ENCODE results near the gene REXO4. TPM values are rescaled to one million over a fixed set of nuclear protein-coding genes. Genes with fewer than 3 reads are reported as not detected.

Gene REXO4
- total and polyA plus RNA-seq, 9 of the 15 experiments (the other 6 are each of a cell fraction or from before 2014, with no cell fraction given) = 3.4 to 72.9 (median 31.1) TPM

DNA sequence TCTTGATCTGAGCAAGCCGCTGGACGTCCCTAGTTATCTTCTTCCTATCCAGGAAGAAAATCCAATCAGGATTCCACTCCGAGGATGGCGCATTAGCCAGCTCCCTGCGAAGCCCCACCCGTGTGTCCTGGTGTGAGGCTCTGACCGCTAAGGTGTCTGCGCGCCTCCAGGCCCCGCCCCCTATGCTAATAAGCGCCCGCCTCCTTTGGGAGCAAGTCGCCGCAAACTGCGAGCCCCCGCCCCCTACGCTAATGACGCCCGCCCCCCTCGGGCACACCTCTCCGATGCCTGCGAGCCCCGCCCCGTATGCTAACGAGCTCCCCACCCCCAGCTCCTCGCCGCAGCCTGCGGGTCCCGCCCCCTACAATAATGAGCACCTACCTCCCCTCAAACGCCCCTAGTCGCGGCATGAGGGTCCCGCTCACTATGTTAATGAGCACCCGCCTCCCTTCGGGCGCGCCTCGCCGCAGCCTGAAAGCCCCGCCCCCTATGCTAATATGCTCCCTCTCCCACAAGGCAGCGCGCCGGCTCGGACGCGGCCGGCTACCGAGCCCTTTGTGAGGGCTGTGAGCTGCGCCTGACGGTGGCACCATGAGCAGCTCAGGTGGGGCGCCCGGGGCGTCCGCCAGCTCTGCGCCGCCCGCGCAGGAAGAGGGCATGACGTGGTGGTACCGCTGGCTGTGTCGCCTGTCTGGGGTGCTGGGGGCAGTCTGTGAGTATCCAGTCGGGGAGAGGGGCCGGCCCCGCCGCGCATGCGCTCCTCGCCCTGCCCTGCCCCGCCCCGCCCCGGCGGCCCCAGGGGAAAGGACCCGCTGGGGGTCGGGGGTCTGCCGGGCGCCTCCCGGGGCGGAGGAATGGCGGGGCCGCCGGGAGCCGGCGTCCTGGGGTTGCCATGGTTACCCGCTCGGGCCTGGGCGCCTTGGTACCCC is 41.9 kb upstream of the REXO4 start, which contains the start of gene CACFD1 (continued):
- TF ChIP-seq, protein P1, sequence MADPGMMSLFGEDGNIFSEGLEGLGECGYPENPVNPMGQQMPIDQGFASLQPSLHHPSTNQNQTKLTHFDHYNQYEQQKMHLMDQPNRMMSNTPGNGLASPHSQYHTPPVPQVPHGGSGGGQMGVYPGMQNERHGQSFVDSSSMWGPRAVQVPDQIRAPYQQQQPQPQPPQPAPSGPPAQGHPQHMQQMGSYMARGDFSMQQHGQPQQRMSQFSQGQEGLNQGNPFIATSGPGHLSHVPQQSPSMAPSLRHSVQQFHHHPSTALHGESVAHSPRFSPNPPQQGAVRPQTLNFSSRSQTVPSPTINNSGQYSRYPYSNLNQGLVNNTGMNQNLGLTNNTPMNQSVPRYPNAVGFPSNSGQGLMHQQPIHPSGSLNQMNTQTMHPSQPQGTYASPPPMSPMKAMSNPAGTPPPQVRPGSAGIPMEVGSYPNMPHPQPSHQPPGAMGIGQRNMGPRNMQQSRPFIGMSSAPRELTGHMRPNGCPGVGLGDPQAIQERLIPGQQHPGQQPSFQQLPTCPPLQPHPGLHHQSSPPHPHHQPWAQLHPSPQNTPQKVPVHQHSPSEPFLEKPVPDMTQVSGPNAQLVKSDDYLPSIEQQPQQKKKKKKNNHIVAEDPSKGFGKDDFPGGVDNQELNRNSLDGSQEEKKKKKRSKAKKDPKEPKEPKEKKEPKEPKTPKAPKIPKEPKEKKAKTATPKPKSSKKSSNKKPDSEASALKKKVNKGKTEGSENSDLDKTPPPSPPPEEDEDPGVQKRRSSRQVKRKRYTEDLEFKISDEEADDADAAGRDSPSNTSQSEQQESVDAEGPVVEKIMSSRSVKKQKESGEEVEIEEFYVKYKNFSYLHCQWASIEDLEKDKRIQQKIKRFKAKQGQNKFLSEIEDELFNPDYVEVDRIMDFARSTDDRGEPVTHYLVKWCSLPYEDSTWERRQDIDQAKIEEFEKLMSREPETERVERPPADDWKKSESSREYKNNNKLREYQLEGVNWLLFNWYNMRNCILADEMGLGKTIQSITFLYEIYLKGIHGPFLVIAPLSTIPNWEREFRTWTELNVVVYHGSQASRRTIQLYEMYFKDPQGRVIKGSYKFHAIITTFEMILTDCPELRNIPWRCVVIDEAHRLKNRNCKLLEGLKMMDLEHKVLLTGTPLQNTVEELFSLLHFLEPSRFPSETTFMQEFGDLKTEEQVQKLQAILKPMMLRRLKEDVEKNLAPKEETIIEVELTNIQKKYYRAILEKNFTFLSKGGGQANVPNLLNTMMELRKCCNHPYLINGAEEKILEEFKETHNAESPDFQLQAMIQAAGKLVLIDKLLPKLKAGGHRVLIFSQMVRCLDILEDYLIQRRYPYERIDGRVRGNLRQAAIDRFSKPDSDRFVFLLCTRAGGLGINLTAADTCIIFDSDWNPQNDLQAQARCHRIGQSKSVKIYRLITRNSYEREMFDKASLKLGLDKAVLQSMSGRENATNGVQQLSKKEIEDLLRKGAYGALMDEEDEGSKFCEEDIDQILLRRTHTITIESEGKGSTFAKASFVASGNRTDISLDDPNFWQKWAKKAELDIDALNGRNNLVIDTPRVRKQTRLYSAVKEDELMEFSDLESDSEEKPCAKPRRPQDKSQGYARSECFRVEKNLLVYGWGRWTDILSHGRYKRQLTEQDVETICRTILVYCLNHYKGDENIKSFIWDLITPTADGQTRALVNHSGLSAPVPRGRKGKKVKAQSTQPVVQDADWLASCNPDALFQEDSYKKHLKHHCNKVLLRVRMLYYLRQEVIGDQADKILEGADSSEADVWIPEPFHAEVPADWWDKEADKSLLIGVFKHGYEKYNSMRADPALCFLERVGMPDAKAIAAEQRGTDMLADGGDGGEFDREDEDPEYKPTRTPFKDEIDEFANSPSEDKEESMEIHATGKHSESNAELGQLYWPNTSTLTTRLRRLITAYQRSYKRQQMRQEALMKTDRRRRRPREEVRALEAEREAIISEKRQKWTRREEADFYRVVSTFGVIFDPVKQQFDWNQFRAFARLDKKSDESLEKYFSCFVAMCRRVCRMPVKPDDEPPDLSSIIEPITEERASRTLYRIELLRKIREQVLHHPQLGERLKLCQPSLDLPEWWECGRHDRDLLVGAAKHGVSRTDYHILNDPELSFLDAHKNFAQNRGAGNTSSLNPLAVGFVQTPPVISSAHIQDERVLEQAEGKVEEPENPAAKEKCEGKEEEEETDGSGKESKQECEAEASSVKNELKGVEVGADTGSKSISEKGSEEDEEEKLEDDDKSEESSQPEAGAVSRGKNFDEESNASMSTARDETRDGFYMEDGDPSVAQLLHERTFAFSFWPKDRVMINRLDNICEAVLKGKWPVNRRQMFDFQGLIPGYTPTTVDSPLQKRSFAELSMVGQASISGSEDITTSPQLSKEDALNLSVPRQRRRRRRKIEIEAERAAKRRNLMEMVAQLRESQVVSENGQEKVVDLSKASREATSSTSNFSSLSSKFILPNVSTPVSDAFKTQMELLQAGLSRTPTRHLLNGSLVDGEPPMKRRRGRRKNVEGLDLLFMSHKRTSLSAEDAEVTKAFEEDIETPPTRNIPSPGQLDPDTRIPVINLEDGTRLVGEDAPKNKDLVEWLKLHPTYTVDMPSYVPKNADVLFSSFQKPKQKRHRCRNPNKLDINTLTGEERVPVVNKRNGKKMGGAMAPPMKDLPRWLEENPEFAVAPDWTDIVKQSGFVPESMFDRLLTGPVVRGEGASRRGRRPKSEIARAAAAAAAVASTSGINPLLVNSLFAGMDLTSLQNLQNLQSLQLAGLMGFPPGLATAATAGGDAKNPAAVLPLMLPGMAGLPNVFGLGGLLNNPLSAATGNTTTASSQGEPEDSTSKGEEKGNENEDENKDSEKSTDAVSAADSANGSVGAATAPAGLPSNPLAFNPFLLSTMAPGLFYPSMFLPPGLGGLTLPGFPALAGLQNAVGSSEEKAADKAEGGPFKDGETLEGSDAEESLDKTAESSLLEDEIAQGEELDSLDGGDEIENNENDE (IDR thresholded peaks at IDR 0.05; ENCODE audit: low read depth, low read length) = no peak
- TF ChIP-seq, protein P2, sequence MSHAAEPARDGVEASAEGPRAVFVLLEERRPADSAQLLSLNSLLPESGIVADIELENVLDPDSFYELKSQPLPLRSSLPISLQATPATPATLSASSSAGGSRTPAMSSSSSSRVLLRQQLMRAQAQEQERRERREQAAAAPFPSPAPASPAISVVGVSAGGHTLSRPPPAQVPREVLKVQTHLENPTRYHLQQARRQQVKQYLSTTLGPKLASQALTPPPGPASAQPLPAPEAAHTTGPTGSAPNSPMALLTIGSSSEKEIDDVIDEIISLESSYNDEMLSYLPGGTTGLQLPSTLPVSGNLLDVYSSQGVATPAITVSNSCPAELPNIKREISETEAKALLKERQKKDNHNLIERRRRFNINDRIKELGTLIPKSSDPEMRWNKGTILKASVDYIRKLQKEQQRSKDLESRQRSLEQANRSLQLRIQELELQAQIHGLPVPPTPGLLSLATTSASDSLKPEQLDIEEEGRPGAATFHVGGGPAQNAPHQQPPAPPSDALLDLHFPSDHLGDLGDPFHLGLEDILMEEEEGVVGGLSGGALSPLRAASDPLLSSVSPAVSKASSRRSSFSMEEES (CRISPR knock-in tag; IDR thresholded peaks at IDR 0.05) = no peak
- TF ChIP-seq POU5F1 (IDR thresholded peaks at IDR 0.05; ENCODE audit: borderline replicate concordance, low read depth, low read length, partially characterized antibody) (no peak), POLR3G (IDR thresholded peaks at IDR 0.05; ENCODE audit: extremely low read depth, insufficient read length, insufficient replicate concordance) (no peak), ZNF175 (CRISPR knock-in tag; IDR thresholded peaks at IDR 0.05; ENCODE audit: low read depth) (no peak), ZNF184 (CRISPR knock-in tag; IDR thresholded peaks at IDR 0.05) (no peak), RBM25 (IDR thresholded peaks at IDR 0.05; ENCODE audit: low read depth, low read length, severe bottlenecking) (no peak), RBM34 (IDR thresholded peaks at IDR 0.05; ENCODE audit: borderline replicate concordance, insufficient read depth, low read length) (no peak)
- TF ChIP-seq, protein P3, sequence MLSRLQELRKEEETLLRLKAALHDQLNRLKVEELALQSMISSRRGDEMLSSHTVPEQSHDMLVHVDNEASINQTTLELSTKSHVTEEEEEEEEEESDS (CRISPR knock-in tag; IDR thresholded peaks at IDR 0.05) = peak; percentile 58
- TF ChIP-seq, protein P4, sequence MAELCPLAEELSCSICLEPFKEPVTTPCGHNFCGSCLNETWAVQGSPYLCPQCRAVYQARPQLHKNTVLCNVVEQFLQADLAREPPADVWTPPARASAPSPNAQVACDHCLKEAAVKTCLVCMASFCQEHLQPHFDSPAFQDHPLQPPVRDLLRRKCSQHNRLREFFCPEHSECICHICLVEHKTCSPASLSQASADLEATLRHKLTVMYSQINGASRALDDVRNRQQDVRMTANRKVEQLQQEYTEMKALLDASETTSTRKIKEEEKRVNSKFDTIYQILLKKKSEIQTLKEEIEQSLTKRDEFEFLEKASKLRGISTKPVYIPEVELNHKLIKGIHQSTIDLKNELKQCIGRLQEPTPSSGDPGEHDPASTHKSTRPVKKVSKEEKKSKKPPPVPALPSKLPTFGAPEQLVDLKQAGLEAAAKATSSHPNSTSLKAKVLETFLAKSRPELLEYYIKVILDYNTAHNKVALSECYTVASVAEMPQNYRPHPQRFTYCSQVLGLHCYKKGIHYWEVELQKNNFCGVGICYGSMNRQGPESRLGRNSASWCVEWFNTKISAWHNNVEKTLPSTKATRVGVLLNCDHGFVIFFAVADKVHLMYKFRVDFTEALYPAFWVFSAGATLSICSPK (IDR thresholded peaks at IDR 0.05; ENCODE audit: borderline replicate concordance) = no peak
